Measurements from ENCODE around the gene ECSCR. TPM values are rescaled to one million over a fixed set of nuclear protein-coding genes. Genes with fewer than 3 reads are reported as not detected.

The ECSCR gene
- total and polyA plus RNA-seq, 10 of the 15 experiments (the other 5 are each of a cell fraction or from before 2014, with no cell fraction given): 0.15 to 0.83 (median 0.23) TPM; not detected in 3

DNA sequence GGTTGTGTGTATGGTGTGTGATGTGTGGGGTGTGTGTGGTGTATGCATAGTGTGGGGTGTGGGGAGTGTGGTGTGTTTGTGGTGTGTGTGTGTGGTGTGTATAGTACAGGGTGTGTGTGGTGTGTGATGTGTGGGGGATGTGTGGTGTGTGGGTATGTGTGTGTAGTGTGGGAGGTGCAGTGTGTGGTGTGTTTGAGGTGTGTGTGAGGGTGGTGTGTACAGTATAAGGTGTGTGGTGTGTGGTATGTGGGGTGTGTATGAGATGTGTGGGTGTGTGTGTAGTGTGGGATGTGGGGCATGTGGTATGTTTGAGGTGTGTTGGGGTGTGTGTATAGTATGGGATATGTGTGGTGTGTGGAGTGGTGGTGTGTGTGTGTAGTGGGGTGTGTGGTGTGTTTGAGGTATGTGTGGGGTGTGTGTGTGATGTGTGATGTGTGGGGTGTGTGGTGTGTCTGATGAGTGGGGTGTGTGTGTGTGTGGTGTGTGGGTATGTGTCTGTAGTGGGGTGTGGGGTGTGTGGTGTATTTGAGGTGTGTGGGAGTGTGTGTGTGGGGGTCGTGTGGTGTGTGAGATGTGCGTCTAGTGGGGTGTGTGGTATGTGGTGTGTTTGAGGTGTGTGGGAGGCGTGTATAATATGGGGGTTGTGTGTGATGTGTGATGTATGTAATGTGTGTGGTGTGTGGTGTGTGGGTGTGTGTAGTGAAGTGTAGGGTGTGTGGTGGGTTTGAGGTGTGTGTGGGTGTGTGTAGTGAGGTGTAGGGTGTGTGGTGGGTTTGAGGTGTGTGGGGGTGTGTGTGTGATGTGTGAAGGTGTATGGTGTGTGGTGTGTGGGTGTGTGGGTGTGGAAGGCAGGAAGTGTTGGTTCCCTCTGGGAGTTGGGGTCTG, 8.6 kb downstream of the ECSCR start (continued):
- TF ChIP-seq, protein P1, sequence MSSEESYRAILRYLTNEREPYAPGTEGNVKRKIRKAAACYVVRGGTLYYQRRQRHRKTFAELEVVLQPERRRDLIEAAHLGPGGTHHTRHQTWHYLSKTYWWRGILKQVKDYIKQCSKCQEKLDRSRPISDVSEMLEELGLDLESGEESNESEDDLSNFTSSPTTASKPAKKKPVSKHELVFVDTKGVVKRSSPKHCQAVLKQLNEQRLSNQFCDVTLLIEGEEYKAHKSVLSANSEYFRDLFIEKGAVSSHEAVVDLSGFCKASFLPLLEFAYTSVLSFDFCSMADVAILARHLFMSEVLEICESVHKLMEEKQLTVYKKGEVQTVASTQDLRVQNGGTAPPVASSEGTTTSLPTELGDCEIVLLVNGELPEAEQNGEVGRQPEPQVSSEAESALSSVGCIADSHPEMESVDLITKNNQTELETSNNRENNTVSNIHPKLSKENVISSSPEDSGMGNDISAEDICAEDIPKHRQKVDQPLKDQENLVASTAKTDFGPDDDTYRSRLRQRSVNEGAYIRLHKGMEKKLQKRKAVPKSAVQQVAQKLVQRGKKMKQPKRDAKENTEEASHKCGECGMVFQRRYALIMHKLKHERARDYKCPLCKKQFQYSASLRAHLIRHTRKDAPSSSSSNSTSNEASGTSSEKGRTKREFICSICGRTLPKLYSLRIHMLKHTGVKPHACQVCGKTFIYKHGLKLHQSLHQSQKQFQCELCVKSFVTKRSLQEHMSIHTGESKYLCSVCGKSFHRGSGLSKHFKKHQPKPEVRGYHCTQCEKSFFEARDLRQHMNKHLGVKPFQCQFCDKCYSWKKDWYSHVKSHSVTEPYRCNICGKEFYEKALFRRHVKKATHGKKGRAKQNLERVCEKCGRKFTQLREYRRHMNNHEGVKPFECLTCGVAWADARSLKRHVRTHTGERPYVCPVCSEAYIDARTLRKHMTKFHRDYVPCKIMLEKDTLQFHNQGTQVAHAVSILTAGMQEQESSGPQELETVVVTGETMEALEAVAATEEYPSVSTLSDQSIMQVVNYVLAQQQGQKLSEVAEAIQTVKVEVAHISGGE (CRISPR knock-in tag; IDR thresholded peaks at IDR 0.05): no peak
- TF ChIP-seq SPI1 (IDR thresholded peaks at IDR 0.05; ENCODE audit: borderline replicate concordance, insufficient read depth, low read depth, low read length) (peak; percentile 39; the same call in 1 of the 2 replicates), GATAD2B (conservative IDR thresholded peaks at IDR 0.05; ENCODE audit: low read depth) (0 out of 2 replicates have a peak, but pooled peaks have one; percentile 55), ZNF384 (IDR thresholded peaks at IDR 0.05; ENCODE audit: borderline replicate concordance, low read depth, low read length) (no peak), RUNX3 (IDR thresholded peaks at IDR 0.05; ENCODE audit: low read length) (peak; percentile 95), BCL3 (IDR thresholded peaks at IDR 0.05; ENCODE audit: borderline replicate concordance, insufficient read depth, low read depth, low read length, poor library complexity, severe bottlenecking) (no peak), NKRF (conservative IDR thresholded peaks at IDR 0.05) (0 out of 2 replicates have a peak, but pooled peaks have one; percentile 52), MYC (IDR thresholded peaks at IDR 0.05; ENCODE audit: insufficient read depth, insufficient read length, insufficient replicate concordance, low read length, severe bottlenecking) (no peak), MEF2B (IDR thresholded peaks at IDR 0.05; ENCODE audit: partially characterized antibody, poor library complexity, severe bottlenecking) (peak; percentile 90), USF2 (IDR thresholded peaks at IDR 0.05; ENCODE audit: borderline replicate concordance, low read depth, low read length) (no peak)
- TF ChIP-seq, protein P2, sequence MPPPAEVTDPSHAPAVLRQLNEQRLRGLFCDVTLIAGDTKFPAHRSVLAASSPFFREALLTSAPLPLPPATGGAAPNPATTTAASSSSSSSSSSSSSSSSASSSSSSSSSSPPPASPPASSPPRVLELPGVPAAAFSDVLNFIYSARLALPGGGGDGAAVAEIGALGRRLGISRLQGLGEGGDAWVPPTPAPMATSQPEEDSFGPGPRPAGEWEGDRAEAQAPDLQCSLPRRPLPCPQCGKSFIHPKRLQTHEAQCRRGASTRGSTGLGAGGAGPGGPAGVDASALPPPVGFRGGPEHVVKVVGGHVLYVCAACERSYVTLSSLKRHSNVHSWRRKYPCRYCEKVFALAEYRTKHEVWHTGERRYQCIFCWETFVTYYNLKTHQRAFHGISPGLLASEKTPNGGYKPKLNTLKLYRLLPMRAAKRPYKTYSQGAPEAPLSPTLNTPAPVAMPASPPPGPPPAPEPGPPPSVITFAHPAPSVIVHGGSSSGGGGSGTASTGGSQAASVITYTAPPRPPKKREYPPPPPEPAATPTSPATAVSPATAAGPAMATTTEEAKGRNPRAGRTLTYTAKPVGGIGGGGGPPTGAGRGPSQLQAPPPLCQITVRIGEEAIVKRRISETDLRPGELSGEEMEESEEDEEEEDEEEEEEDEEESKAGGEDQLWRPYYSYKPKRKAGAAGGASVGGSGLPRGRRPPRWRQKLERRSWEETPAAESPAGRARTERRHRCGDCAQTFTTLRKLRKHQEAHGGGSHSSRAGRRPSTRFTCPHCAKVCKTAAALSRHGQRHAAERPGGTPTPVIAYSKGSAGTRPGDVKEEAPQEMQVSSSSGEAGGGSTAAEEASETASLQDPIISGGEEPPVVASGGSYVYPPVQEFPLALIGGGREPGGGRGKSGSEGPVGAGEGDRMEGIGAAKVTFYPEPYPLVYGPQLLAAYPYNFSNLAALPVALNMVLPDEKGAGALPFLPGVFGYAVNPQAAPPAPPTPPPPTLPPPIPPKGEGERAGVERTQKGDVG (CRISPR knock-in tag; IDR thresholded peaks at IDR 0.05): no peak
- TF ChIP-seq, protein P3, sequence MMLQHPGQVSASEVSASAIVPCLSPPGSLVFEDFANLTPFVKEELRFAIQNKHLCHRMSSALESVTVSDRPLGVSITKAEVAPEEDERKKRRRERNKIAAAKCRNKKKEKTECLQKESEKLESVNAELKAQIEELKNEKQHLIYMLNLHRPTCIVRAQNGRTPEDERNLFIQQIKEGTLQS (IDR thresholded peaks at IDR 0.05; ENCODE audit: borderline replicate concordance, extremely low read depth, low read depth, low read length): no peak

All from GM12878 (cell line).